ENCODE measurements around the gene PRUNE2.

PRUNE2 gene

DNA sequence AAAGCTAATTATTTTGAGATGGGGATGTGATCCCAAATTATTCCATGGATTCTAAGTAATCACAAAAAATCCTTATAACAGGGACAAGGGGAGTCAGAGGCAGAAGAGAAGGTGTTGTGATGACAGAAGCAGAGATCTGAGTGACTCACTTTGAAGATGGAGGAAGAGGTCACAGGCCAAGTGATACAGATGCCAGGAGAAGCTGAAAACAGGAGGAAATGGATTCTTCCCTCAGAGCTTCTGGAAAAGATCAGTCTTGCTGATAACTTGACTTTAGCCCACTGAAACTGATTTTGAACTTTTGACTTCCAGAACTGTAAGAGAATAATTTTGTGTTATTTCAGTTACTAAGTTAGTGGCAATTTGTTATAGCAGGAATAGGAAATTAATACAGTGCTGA lies 341.6 kb downstream of the PRUNE2 start:
- no peak for DNase-seq

- no peak for DNase-seq
These were observed 343.4 kb downstream of the PRUNE2 start for GRCh38 chr9:76562511-76562911.

DNA sequence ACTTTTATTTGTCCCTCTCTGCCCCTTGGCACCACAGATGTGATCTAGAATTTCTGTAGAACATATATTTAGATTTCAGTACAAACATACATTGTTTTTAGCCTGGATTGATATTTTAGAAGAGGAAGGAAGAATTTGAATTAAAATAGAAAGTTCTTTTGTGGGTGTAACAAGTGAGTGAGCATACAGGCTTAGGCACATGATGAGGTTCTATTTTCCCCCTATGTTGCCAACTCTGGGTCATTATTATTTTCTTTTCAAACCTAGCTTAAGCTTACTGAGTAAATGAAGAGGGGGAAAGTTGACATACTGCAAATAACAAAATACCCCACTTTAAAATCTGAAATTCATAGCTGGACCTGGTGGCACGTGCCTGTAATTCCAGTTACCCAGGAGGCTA lies 344.0 kb downstream of the PRUNE2 start:
- no peak for DNase-seq

All from stimulated activated CD4-positive, alpha-beta T cell treated with anti-CD3 and anti-CD28 coated beads, Interleukin-4, amount 100 ng/mL, for 24 hours (primary cell).